WERI-Rb-1 (cell line): Measurements from ENCODE around the gene WFDC2.

Source experiments
- DNase-seq: peaks from one replicate; pipeline ENCODE4 v3.0.0-alpha.2; 2020
- H3K27ac ChIP-seq: fragments of 250-450 bp; sonication (Bioruptor Pico); 2 replicates; pipeline ENCODE4 v1.5.1; 2020; ENCODE audit warnings: mild to moderate bottlenecking, moderate library complexity
- H3K27me3 ChIP-seq: fragments of 250-450 bp; sonication (Bioruptor Pico); 2 replicates; pipeline ENCODE4 v1.5.1; 2021; ENCODE audit warnings: mild to moderate bottlenecking, low read depth, moderate library complexity; ENCODE audit not compliant: insufficient read depth, severe bottlenecking
- H3K36me3 ChIP-seq: fragments of 250-450 bp; sonication (Bioruptor Pico); 2 replicates; pipeline ENCODE4 v1.5.1; 2020; ENCODE audit warnings: mild to moderate bottlenecking, moderate library complexity
- H3K4me3 ChIP-seq: 2 replicates; pipeline ENCODE4 v1.5.1; 2011; ENCODE audit warnings: low read depth, mild to moderate bottlenecking, control low read depth, low read length
- H3K9me3 ChIP-seq: fragments of 250-450 bp; sonication (Bioruptor Pico); 2 replicates; pipeline ENCODE4 v1.5.1; 2021; ENCODE audit warnings: mild to moderate bottlenecking, moderate library complexity; ENCODE audit not compliant: severe bottlenecking
- CTCF ChIP-seq: IDR thresholded peaks from 2 replicates; pipeline ENCODE4 v1.5.1; 2011; ENCODE audit warnings: low read depth, mild to moderate bottlenecking, control low read depth, inconsistent platforms, low read length

Gene WFDC2

GRCh38 chr20:45427236-45428149 is 42.1 kb upstream of the WFDC2 start:
- TF ChIP-seq CTCF = peak; percentile 38
- H3K27ac ChIP-seq = no peak overlapping the region
- no peak overlapping the region for H3K4me3 ChIP-seq
- peaks cover 16% of the 10 kb centered on the region for H3K36me3 ChIP-seq
- peak; percentile 48 for DNase-seq
- H3K27me3 ChIP-seq = no peaks in the 10 kb centered on the region
- H3K9me3 ChIP-seq = no peaks in the 10 kb centered on the region

- peaks cover 6% of the 10 kb centered on the region for H3K36me3 ChIP-seq
- no peak for DNase-seq
These were observed 39.9 kb upstream of the WFDC2 start for GRCh38 chr20:45429618-45430017.

DNA sequence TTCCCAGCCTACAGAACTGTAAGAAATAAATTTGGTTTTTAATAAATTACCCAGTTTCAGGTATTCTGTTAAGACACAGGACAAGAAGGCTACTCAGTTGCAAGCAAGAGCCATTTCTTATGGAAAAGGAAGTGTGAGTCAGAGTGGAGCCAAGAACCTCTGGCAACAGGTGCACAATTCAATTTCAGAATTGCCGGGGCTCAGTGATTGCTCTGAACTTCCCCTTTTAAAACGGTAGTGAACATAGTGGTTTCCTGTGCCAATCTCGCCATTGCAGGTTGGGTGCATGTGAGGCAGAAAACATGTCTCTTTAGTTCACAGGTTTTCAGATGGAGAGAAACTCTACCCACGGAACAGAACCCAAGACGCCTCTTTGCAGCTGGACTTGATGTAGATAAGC is 37.3 kb upstream of the WFDC2 start:
- Histone ChIP-seq H3K27ac (no peak overlapping the region), H3K27me3 (no peaks in the 10 kb centered on the region), H3K4me3 (no peak overlapping the region), H3K9me3 (no peaks in the 10 kb centered on the region), H3K36me3 (no peaks in the 10 kb centered on the region)
- TF ChIP-seq CTCF = no peak
- no peak for DNase-seq

More at GRCh38 chr20:45429618-45430017, 39.9 kb upstream of the WFDC2 start:
- no peak overlapping the region for H3K4me3 ChIP-seq
- H3K9me3 ChIP-seq = no peaks in the 10 kb centered on the region
- H3K27ac ChIP-seq = no peak overlapping the region
- H3K27me3 ChIP-seq = no peaks in the 10 kb centered on the region
- TF ChIP-seq CTCF = no peak

GRCh38 chr20:45433316-45433715 is 36.2 kb upstream of the WFDC2 start:
- no peaks in the 10 kb centered on the region for H3K27me3 ChIP-seq
- DNase-seq = no peak
- H3K27ac ChIP-seq = no peak overlapping the region
- H3K36me3 ChIP-seq = no peaks in the 10 kb centered on the region
- H3K9me3 ChIP-seq = no peaks in the 10 kb centered on the region
- no peak overlapping the region for H3K4me3 ChIP-seq
- TF ChIP-seq CTCF = no peak

DNA sequence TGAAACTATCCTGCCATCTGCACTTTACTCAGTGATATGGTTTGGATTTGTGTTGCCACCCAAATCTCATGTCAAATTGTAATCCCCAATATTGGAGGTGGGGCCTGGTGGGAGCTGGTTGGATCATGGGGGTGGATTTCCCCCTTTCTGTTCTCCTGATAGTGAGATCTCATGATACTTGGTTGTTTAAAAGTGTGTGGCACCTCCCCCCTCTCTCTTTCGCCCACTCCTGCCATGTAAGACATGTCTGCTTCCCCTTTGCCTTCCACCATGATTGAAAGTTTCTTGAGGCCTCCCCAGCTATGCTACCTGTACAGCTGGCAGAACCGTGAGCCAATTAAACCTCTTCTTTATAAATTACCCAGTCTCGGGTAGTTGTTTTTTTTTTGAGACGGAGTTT is 35.6 kb upstream of the WFDC2 start:
- Histone ChIP-seq H3K36me3 (no peaks in the 10 kb centered on the region), H3K27me3 (no peaks in the 10 kb centered on the region), H3K9me3 (no peaks in the 10 kb centered on the region), H3K27ac (no peak overlapping the region), H3K4me3 (no peak overlapping the region)
- no peak for DNase-seq
- no peak for TF ChIP-seq CTCF
